GM13977 (cell line): ENCODE measurements around the gene BCAS1.

Experiments used
- DNase-seq: peaks from one replicate; pipeline ENCODE4 v3.0.0; 2012; ENCODE audit warnings: low spot score
- CTCF ChIP-seq: IDR thresholded peaks from 2 replicates; pipeline ENCODE4 v1.5.1; 2012; ENCODE audit warnings: mild to moderate bottlenecking, control low read depth; ENCODE audit not compliant: insufficient read depth; ENCODE audit errors: extremely low read depth, missing control alignments
- in situ Hi-C: fragments of 300-500 bp; cut with MboI; formaldehyde crosslinking; loops from one replicate; pipeline ENCODE4 v1.12.0; 2022; ENCODE audit warnings: low sequenced_read_pairs, low pct_unique_long_range_greater_than_20kb, mixed read lengths, inconsistent platforms; ENCODE audit not compliant: unreplicated experiment

Gene BCAS1

GRCh38 chr20:53946106-53946505, 124.3 kb downstream of the BCAS1 start:
- TF ChIP-seq CTCF: no peak
- in situ Hi-C loops: loop anchor here (10.0 kb wide), 2 partner anchors 119 to 531 kb away; no protein-coding TSS in a partner anchor
- no peak for DNase-seq

- no peak for DNase-seq
- TF ChIP-seq CTCF: no peak
- in situ Hi-C loops: loop anchor here (10.0 kb wide), 2 partner anchors 119 to 531 kb away; no protein-coding TSS in a partner anchor
Observed at GRCh38 chr20:53945478-53945877, 124.9 kb downstream of the BCAS1 start.

- in situ Hi-C loops: loop anchor here (5.0 to 10.0 kb wide), 3 partner anchors 120 to 530 kb away; no protein-coding TSS in a partner anchor
- no peak for DNase-seq
- no peak for TF ChIP-seq CTCF
Observed at GRCh38 chr20:53944796-53945195, 125.6 kb downstream of the BCAS1 start.

- TF ChIP-seq CTCF: peak; percentile 40
- DNase-seq: no peak
- in situ Hi-C loops: loop anchor here (5.0 to 10.0 kb wide), 3 partner anchors 121 to 529 kb away; no protein-coding TSS in a partner anchor
Observed at GRCh38 chr20:53943522-53944291, 126.7 kb downstream of the BCAS1 start.

- in situ Hi-C loops: loop anchor here (5.0 to 10.0 kb wide), 3 partner anchors 122 to 528 kb away; no protein-coding TSS in a partner anchor
- no peak for TF ChIP-seq CTCF
- no peak for DNase-seq
Observed at GRCh38 chr20:53942973-53943372, 127.4 kb downstream of the BCAS1 start.

GRCh38 chr20:53942472-53942816, 128.0 kb downstream of the BCAS1 start:
- in situ Hi-C loops: loop anchor here (5.0 to 10.0 kb wide), 3 partner anchors 122 to 528 kb away; no protein-coding TSS in a partner anchor
- no peak for TF ChIP-seq CTCF
- DNase-seq: no peak
